Measurements from ENCODE around the gene GSN. TPM values are rescaled to one million over a fixed set of nuclear protein-coding genes. Genes with fewer than 3 reads are reported as not detected.
A peak's percentile ranks its signal among the peaks of the same experiment; 100 is the strongest.

The GSN gene
- total RNA-seq, 1 donor from 2014 or later: 855 TPM

GRCh38 chr9:121328876-121329681 lies 61.1 kb downstream of the GSN start:
- intact Hi-C loops (cut with DNase I): no loop called here
- DNase-seq (ENCODE audit: low spot score): no peak

DNA sequence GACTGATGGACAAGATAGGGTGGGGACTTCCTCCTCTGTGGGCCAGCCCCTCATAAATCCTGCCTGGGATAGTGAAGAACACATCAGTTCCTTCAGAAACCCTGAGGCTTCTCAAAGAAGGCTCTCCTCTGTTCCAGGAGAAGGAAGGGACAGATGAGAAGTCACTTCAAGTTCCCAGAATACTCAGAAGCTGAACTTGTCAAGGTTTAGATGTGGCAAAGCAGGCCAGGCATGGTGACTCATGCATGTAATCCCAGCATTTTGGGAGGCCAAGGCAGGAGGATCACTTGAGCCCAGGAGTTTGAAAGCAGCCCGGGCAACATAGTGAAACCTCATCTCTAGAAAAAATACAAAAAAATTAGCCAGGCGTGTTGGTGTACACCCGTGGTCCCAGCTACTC lies 63.6 kb downstream of the GSN start:
- intact Hi-C loops (cut with DNase I): no loop called here
- DNase-seq (ENCODE audit: low spot score): no peak

GRCh38 chr9:121331992-121332685 lies 64.2 kb downstream of the GSN start:
- intact Hi-C loops (cut with DNase I): no loop called here
- no peak for DNase-seq (ENCODE audit: low spot score)

DNA sequence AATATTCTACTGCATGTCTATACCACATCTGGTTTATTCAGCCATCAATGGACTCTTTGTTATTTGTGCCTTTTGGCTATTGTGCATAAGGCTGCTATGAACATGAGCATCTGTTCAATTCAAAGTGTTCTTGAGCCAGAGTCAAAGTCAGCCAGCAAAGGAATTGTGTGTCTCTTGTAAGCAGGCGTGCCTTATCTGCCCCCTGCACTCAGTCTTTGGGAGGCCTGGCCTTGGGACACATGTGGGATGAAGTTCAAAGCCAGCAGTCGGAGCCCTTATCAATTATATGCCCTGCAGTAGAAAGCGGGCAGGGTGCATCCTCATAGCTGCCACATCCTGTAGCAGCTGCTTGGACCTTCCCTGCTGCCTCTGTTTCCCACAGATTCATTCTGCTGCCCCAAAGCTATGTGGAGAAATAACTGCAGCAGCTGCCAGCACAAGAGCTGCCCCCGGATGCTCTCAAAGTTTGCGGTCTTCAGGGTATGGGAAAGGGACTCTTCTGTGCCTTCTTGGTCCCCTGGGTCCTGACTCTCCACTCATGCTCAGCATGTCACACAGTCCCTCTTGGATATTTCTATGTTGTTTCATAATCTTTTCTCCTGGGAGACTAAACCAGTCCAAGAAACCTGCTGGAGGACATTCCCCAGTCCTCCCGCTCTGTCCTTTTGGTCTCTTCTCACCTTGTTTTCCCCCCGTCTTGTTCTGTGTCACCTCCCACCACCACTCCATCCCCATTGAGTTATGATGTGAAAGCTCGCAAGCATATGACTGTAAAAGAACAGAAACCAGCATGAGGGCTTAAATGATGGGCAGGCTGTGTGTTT lies 66.2 kb downstream of the GSN start:
- no peak for DNase-seq (ENCODE audit: low spot score)
- intact Hi-C loops (cut with DNase I): no loop called here

GRCh38 chr9:121336665-121337064 lies 68.7 kb downstream of the GSN start:
- no peak for DNase-seq (ENCODE audit: low spot score)
- intact Hi-C loops (cut with DNase I): no loop called here

- intact Hi-C loops (cut with DNase I): no loop called here
- no peak for DNase-seq (ENCODE audit: low spot score)
Observed at GRCh38 chr9:121339437-121339836, 71.5 kb downstream of the GSN start.

- no peak for DNase-seq (ENCODE audit: low spot score)
- intact Hi-C loops (cut with DNase I): no loop called here
Observed at GRCh38 chr9:121340676-121341392, 72.9 kb downstream of the GSN start.

GRCh38 chr9:121344184-121344583 lies 76.2 kb downstream of the GSN start:
- intact Hi-C loops (cut with DNase I): no loop called here
- DNase-seq (ENCODE audit: low spot score): no peak

GRCh38 chr9:121345070-121345469 lies 77.1 kb downstream of the GSN start:
- intact Hi-C loops (cut with DNase I): no loop called here
- DNase-seq (ENCODE audit: low spot score): no peak

DNA sequence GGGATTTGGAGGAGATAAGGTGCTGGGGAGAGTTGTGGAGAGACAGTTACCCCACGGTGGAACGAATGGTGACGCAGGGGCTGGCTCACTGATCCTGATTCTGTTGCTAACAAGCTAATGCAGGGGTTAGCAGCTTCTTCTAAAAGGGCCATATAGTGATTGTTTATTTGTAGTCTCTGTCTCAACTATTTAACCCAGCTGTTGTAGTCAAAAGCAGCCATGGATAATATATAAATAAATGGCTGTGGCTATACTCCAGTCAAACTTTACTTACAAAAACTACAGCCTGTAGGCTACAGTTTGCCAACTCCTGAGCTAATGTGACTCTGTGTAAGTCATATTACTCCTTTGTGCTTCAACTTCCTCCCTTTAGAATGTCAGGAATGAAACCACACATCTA lies 80.3 kb downstream of the GSN start:
- intact Hi-C loops (cut with DNase I): no loop called here
- DNase-seq (ENCODE audit: low spot score): no peak

- intact Hi-C loops (cut with DNase I): no loop called here
Observed at GRCh38 chr9:121349009-121349408, 81.0 kb downstream of the GSN start.

DNA sequence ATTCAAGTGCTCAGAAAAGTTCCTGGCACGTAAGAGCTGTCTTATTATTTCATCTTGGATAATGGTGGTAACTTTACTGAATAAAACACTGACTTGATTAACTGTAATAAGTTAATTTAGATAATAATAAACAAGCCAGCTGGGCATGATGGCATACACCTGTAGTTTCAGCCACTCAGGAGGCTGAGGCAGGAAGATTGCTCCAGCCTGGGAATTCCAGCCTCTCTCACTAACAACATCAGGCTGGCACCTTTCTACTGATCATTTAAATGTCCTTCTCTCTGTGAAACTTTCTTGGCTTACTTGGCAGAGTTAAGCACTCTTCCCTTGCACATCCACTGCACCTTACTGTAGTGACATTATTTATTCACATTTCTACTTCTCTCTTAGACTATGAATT lies 82.1 kb downstream of the GSN start:
- intact Hi-C loops (cut with DNase I): no loop called here

More at GRCh38 chr9:121349009-121349408, 81.0 kb downstream of the GSN start:
- no peak for DNase-seq (ENCODE audit: low spot score)

DNA sequence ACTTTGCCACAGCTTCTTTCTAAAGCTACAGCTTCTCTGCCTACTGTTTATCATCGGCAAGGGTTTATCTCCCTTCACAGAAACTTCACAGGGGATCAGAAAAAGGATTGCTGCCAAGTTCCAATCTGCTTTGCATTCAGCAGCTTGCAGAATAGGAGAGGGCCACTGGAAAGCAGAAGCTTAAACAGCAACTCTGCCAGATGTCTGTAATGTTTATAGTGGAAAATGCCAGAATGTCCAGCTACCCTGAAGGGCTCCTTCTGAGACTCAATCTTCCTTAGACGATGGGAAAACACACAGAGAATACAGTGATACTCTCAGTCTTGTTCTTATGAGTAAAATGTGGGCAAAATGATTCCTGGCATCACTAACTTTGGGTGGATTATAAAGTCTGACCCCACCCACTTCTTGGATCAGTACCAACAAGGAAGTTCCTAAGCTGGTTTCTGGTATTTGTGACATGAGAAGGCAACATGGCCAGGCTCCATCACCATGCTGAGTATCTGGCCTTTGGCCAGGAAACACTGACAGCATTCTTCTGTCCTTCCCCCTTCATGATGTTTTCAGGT lies 83.1 kb downstream of the GSN start:
- intact Hi-C loops (cut with DNase I): loop anchor here (1.0 kb wide), 1 partner anchor 25 kb away; no protein-coding TSS in a partner anchor
- DNase-seq (ENCODE audit: low spot score): peak; percentile 82

More for the DNA sequence above, 82.1 kb downstream of the GSN start:
- no peak for DNase-seq (ENCODE audit: low spot score)

DNA sequence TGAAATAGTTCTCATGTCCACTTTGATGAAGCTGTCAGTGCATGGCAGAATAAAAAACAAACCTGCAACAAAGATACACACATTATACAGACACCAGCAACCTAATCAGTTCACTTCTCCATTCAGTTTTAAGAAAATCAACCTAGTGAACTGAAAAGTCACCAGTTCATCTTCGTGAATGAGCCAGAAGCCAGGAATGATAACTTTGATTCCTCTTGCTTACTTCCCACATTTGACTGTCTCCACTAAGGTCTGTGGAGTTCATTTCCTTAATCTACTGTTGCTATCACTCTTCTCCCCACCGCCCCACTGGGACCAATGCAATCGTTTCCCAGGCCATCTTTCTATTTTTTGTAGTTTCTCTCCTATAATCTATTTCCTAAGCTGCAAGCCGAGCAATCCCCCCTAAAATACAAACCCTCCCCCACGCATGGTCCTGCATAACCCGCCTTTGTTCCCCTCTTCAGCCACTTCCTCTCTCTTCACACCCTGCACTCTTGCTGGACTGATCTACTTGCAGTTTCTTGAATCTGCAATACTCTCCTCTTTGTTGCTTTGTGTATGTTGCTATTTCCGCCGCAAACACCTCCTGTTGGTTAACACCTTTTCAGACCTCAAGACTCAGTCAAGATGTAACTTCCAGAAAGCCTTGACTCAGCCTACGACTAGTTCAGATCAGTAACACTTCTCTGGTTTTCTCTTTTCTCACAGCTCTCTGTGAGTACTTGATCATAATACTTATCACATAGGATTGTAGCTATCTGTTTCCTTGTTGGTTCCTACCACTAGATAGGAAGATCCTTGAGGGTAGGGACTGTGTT lies 85.5 kb downstream of the GSN start:
- intact Hi-C loops (cut with DNase I): no loop called here
- DNase-seq (ENCODE audit: low spot score): no peak

- DNase-seq (ENCODE audit: low spot score): no peak
- intact Hi-C loops (cut with DNase I): no loop called here
Observed at GRCh38 chr9:121354141-121354540, 86.2 kb downstream of the GSN start.

DNA sequence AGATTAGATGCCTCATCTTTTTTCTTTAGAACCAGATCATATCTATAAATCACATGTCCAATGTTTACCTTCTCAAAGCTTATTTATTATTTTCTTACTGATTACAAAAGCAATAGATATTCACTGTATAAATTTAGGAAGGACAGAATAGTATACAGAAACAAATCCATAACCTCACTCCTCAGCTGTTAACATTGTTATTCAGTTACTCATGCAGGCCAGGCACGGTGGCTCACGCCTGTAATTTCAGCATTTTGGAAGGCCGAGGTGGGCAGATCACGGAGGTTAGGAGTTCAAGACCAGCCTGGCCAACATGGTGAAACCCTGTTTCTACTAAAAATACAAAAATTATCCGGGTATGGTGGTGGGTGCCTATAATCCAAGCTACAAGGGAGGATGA lies 86.8 kb downstream of the GSN start:
- DNase-seq (ENCODE audit: low spot score): no peak
- intact Hi-C loops (cut with DNase I): no loop called here

DNA sequence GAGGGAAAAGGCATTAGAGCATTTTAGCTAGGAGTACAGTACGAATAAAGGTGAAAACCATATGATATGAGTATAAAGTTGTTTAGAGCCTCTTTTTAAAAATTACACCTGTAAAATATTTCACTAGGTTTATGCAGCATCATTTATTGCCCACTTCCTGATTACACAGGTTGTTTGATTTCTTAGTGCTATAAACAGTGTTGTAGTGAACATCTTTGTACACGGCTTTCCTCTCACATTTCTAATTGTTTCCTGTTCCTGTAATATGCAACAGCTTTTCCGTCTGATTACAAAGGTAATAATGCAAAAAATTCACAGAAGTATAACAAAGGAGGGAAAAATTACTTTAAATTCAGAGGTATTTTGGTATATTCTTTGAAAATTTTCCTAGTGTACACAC lies 89.0 kb downstream of the GSN start:
- DNase-seq (ENCODE audit: low spot score): no peak
- intact Hi-C loops (cut with DNase I): no loop called here

DNA sequence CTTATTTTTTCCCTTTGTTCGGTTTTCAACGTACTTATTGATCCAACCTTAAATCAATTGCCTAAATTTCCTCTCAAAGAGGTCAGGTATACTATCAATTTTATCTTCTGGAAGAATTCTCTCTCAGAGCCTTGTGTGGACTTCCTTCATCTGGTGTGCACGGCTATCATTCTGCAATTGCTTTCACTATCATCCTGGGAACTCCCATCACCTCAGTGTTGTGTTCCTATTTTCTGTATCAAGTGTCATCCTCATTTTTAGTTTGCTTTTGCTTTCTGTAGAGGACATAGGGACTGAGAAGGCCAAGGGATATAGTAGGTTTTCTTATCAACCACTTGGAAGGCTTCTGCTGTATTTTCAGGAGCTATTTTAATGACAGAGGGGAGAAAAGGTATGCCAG lies 90.8 kb downstream of the GSN start:
- DNase-seq (ENCODE audit: low spot score): no peak
- intact Hi-C loops (cut with DNase I): no loop called here
